T-helper 9 cell (primary cell): ENCODE measurements around the gene SFMBT1.
A peak's percentile ranks its signal among the peaks of the same experiment; 100 is the strongest.
"Not testable (repeated sequence)": the region's sequence is repeated elsewhere in the genome, so short reads cannot be mapped to it uniquely, and the experiment has no call there.

Experiments
- DNase-seq: peaks from one replicate; pipeline ENCODE4 v3.0.0-alpha.2; 2020

Gene SFMBT1

GRCh38 chr3:53073553-53074365, 27.9 kb upstream of the SFMBT1 start:
- DNase-seq = no peak

DNA sequence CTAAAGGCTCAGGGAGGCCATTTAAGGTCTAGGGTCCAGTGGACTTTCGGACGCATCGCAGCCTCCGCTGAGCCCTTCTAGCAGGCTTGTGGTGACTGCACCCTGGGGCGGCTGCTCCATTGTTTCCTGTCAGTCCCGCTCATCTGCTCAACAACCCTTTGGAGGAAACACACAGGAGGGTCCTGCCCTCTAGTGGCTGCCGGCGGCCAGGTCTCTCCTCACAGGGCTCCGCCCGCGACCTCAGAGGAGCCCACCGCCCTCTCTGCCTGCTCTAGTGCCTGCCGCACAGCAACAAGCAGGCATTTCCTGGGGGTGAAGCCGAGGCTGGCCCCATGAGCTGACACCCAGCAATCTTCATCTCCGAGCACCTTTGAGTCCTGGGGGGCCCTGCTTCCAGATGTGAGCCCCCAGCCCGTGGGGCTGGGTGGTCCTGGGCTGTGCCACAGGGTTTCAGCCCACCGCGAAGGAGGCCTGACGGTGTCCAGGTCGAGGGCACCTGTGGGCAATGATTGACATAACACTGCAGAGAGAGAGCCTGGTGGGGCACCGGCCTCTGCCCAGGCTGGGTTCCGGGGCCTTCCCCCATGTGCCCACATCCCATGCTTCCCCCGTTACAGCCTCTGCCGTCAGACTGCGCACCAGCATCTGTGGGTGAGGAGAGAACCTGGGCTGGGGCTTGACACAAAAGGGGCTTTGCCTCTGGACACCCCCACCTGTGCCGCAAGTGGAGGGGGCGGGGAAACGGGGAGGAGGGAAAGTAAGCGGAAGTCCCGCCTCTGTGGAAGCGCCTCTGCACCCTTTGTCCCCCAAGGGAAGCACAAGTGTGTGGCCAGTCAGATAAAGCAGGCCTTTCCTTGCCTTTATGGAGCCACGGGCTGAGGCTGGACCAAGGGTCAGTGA, 27.0 kb upstream of the SFMBT1 start:
- DNase-seq = peak; percentile 82

GRCh38 chr3:53071882-53072431, 26.1 kb upstream of the SFMBT1 start:
- no peak for DNase-seq

- DNase-seq = no peak
Observed at GRCh38 chr3:53069422-53070068, 23.7 kb upstream of the SFMBT1 start.

- DNase-seq = no peak
Observed at GRCh38 chr3:53068176-53068575, 22.3 kb upstream of the SFMBT1 start.

- no peak for DNase-seq
Observed at GRCh38 chr3:53067567-53067966, 21.7 kb upstream of the SFMBT1 start.

DNA sequence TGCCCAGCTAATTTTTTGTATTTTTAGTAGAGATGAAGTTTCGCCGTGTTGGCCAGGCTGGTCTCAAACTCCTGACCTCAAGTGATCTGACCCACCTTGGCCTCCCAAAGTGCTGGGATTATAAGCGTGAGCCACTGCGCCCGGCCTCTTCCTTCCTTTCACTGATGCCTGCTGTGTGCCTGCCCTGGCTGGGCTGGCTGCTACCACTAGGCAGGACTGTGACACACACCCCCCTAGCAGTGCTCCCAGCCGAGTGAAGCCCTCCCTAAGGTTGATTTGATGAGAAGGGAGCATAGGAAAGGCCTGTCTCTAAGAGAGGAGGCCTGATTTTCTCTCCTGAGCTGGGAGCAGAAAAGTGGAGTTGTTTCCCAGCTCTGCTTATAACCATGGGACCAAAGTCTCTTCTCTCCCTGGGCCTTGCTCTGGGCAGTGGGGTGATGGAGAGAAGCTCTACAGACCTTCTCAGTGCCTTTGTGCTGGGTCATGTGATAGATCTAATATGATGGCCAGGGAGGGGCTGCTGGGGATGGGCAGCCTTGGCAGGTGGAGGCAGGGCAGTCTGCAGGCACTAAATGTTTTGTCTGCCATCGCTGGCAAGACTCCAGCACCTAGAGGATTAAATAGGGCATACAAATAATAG, 20.1 kb upstream of the SFMBT1 start:
- DNase-seq = no peak

- DNase-seq = no peak
Observed at GRCh38 chr3:53062905-53063304, 17.0 kb upstream of the SFMBT1 start.

- DNase-seq = no peak
Observed at GRCh38 chr3:53056442-53056841, 10.6 kb upstream of the SFMBT1 start.

GRCh38 chr3:53054233-53054632, 8.4 kb upstream of the SFMBT1 start:
- DNase-seq = not testable (repeated sequence)

- no peak for DNase-seq
Observed at GRCh38 chr3:53051929-53052328, 6.1 kb upstream of the SFMBT1 start.

GRCh38 chr3:53049987-53050386, 4.1 kb upstream of the SFMBT1 start:
- DNase-seq = no peak

DNA sequence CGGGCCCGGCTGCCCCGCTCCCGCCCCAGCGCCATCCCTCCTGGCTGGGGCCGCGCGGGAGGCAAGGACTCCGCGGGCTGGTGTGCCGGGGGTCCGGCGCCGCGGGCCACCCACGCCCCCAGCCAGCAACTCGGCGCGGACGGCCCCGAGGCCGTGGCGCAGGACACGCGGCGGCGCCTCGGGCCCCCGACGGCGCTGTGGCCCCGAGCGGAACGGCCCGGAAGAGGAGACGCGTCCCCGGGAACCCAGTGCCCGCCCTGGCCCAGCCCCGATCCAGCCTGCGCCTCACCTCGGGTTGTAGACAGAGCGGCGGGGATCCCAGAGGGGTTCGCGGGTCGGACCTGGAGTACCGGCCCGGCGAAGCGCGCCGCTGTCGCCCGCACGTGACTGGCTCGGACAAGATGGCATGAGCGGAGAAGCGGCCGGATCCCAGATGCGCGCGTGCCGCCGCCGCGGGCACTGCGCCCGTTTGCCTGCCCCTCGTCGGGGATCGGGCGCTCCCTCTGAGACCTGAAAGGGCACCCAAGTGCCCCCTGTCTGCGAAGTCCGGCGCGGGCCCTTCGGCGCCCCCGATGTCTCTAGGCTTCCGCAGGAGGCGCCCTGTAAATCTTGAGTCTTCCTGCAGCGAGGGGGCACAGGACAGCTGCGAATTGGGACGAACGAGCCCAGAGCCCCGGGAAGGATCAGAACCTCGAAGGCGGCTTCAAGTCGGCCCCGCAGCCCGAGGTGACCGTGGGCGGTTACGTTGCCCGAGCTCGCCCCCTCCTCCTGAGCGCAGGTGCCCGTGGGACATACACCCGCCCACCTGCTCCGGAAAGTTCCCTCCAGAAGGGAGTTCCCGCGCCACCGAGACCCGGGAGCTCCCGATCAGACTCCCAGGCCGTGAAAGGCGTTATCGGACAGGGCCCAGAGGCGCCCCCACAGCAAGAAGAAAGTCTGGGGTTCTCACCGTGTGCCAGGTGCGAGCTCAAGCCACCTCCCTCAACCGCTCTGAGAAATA, 598 bp upstream of the SFMBT1 start:
- DNase-seq = peak; percentile 54

- peak; percentile 58 for DNase-seq
Observed at GRCh38 chr3:53044711-53045517, 959 bp downstream of the SFMBT1 start.

DNA sequence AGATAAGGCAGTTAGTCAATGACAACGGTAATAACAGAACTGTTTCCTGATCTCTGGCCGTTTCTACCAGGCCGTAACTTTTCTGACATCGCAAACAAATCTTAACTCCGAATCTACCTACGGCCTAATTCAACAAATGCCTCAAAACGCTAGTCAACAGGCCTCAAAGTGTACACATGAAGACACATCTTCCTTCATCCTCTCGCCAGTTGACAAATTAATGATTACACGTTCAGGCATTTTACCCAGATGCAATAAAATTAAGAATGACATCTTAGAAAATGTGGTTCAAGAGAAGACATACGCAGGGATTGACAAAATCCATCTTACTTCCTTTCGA, 1.5 kb downstream of the SFMBT1 start:
- no peak for DNase-seq

DNA sequence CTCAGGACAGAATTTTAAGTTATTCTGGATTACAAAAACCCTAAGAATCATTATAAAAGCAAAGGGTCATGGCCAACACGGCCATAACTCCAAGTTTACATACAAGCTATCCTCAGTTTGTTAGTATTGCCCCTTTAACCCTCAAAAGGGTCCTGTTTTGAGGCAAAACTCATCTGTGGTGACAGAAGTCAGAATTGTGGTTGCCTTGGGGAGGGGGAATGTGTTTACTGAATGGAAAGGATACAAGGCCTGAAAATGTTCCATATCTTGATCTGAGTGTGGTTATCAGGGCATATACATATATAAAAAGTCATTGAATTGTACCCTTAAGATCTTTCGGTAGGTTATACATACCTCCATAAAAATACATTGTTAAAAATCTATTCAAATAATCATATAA, 2.1 kb downstream of the SFMBT1 start:
- DNase-seq = no peak

DNA sequence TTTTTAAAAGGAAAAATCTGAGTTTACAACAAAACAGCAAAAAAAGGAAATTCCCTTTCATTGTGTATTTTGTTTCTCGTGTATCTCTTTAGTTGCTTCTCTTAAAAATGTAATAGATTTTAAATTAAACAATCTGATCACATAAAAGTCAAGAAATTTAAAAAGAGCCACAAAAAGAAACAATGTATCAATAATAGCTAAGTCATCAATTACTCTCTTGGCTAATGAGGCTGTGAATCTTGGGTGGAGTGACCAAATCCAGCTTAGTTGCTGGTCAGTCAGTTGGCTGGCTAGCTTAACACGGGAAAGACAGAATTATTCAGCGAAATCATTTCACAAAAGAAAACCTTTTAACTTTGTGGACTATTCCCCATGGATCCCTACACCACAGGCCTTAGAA, 3.2 kb downstream of the SFMBT1 start:
- DNase-seq = no peak

DNA sequence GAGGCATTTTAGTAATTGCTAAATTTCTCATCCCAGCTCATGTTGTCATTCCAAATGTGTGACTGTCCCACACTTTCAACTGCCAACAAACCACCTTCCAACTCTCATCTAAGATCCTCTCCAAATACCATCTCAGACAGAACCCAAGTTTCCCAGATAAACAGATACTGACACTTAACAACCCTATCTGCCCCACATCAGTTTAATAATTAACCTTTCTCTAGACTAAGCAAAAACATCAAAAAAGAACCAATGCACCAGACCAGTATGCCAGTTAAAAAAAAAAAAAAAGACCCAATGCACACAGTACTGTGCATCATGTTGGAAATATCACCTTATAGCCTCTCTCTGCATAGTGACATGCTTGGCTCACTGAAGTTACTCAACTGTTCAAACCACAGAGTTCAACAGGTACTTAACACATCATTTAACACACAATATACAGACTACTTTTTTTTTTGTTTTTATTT, 5.5 kb downstream of the SFMBT1 start:
- no peak for DNase-seq

DNA sequence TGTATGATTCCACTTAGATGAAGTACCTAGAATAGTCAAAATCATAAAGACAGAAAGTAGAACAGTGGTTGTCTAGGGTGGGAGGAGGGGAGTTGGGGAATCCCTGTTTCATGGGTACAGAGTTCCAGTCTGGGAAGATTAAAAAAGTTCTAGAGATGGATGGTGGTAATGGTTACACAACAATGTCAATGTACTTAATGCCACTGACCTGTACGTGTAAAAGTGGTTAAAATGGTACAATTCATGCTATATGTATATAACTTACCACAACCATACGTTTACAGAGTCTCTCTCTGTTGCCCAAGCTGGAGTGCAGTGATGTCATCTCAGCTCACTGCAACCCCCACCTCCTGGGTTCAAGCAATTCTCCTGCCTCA, 6.5 kb downstream of the SFMBT1 start:
- no peak for DNase-seq

DNA sequence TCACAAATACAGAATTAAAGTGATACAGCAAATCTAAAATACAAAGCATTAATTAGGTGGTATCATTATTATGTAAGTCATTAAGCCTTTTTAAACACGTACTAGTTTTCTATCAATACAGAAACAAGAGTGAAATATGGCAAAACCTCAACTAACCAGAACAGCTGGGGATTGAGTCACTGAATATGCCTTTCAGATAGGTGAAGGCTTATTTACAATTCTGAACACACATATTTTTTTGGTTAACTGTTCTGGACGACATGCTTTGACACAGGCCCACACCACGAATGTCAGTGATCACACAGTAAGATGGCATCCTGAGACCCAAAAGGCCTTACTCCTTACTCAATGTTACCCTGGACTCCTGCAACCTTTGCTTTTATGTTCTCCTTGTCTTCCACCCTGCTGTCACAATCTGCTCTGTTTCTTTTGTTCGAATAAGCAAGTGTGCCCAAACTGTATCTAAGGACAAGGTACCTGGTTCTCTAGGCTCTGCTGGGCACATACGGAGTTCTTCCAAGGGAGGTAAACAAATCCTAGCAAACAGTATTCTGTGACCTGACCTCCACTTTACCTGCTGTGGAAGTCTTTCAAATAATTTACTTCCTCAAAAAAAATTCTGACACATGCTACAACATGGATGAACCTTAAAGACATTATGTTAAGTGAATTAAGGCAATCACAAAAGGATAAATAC, 7.0 kb downstream of the SFMBT1 start:
- DNase-seq = no peak
